Erythroblast (primary cell): ENCODE data around the gene ISCA1.
"Not testable (repeated sequence)": the region's sequence is repeated elsewhere in the genome, so short reads cannot be mapped to it uniquely, and the experiment has no call there.

Experiments
- DNase-seq, 2 experiments: peaks; one replicate each; lab custom pipeline; 2025; lab: John Stamatoyannopoulos, UW
- GATA1 ChIP-seq: IDR thresholded peaks from 2 replicates; pipeline ENCODE4 v1.6.1; 2011; ENCODE audit warnings: low read depth, mild to moderate bottlenecking, control low read depth, low read length, moderate library complexity
- POLR2A ChIP-seq: IDR thresholded peaks from 2 replicates; pipeline ENCODE4 v1.6.1; 2011; ENCODE audit warnings: mild to moderate bottlenecking, low read length

The ISCA1 gene

DNA sequence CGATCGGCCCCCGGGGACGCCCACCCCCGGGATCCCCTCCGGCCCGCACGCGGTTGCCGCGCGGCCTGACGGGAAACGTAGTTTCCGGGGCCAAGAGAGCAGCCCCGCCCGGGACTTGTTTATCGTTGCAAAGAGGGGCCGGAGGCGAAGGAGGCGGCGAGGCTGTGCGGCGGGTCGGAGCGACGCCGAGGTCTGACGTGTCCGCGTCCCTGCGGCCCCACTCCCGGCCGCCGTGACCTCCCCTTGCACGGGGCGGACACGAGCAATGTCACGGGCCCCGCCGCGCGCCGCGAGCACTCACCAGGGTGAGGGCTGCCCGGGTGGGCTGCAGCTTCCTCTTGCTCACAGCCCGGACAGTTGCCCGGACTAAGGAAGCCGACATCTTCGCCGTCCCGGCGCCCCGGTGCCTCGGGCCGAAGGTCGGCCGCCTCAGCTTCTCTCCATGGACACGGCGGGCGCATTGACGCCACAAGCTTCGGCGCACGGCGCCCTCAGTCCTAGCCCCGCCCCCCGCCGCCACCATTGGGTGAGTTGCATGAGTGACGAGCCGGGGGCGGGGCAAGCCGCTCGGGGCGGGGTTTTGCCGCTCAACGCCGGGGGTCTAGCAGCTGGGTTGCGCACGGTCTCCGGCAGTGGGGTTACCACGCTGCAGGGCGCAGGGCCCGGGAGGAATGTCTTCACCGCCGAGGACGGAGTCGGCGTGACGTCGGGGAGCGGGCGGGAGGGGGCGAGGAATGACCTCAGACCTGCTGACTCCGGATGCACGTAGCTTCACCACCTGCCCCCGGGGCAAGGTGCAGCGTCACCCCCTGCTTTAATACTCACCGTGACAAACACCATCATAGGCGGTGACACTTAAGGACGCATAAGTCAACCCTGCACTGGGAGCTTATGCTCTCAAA is at the start of gene ISCA1:
TSS of gene ISCA1 (minus strand) at position 462 of the 902 bp plus-strand sequence. CDS start at position 382, 80 bp downstream.
- TF ChIP-seq GATA1 (no peak), POLR2A (peak; percentile 93)
- DNase-seq: peak; percentile 97 to 98

DNA sequence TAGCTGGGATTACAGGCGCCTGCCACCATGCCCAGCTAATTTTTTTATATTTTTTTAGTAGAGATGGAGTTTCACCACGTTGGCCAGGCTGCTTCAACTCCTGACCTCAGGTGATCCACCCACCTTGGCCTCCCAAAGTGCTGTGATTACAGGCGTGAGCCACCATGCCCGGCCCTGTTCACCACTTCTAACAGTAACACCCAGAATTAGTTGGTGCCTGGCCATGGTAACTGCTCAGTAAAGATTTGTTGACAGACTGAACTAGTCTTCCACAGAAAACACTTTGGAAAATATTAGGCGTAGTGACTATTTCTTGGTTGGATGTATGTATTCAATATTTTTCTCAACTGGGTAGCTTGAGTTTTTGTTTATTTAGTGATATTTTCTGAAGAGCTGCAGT is 47.8 kb upstream of the ISCA1 start:
- DNase-seq: no peak
- TF ChIP-seq POLR2A (no peak), GATA1 (no peak)

GRCh38 chr9:86329649-86330048 is 47.3 kb upstream of the ISCA1 start:
- TF ChIP-seq GATA1: no peak
- no peak for TF ChIP-seq POLR2A
- no peak for DNase-seq

GRCh38 chr9:86328156-86328555 is 45.8 kb upstream of the ISCA1 start:
- TF ChIP-seq GATA1: no peak
- no peak for TF ChIP-seq POLR2A
- no peak for DNase-seq

DNA sequence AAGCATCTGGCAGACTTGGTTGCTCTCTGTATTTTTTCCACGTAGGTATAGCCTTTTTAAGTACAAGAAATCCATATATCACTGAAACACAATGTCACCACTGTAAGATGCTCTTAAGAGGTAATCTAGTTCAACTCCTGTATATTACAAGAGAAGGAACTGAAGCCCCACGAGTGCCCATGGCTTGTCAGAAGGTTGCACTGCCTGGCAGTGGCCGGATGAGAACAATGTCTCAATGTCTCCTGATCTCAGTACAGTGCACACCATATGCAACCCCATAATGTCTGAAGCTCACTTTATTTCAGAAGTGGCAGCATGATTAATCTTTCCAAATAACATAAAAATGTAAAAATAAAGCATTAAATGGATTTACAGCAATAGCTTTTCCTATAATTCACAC is 44.2 kb upstream of the ISCA1 start:
- no peak for DNase-seq
- TF ChIP-seq POLR2A: no peak
- no peak for TF ChIP-seq GATA1

- DNase-seq: no peak
- no peak for TF ChIP-seq GATA1
- TF ChIP-seq POLR2A: no peak
Measured at GRCh38 chr9:86324901-86325300, 42.6 kb upstream of the ISCA1 start.

DNA sequence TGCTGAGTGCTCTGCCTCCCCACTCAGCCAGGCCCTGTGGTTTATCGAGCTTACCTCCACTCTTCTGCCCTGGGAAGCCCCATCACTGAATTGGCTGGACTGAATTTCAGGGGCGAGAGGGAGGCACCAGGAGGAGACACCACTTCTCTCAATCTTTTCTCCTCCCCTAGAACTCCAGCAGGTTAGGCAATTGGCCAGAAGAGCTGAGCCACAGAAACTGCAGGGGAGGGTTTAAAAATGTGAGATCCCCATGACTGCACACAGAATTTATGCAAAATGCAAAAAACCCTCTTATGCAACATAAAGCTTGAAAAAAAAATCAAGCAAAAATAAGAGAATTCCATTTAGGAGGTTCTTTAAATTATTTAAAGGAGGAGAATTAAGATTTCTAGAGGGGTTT is 42.0 kb upstream of the ISCA1 start:
- TF ChIP-seq POLR2A (no peak), GATA1 (no peak)
- DNase-seq: no peak

- no peak for TF ChIP-seq GATA1
- TF ChIP-seq POLR2A: no peak
- peak in 1 of 2 experiments; percentile 24 for DNase-seq
Measured at GRCh38 chr9:86322973-86323644, 40.8 kb upstream of the ISCA1 start.

DNA sequence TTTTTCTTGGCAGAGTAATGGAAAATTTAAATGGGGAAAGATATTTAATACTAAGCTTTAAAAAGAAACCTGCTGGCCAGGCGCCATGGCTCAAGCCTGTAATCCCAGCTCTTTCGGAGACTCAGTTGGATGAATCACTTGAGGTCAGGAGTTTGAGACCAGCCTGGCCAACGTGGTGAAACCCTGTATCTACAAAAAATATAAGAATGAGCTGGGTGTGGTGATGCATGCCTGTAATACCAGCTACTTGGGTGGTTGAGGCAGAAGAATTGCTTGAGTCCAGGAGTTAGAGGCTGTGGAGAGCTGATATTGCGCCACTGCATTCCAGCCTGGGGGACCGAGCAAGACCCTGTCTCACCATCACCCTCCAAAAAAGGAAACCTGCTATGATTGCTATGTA is 39.0 kb upstream of the ISCA1 start:
- DNase-seq: no peak
- no peak for TF ChIP-seq POLR2A
- TF ChIP-seq GATA1: no peak

GRCh38 chr9:86318187-86318586 is 35.8 kb upstream of the ISCA1 start:
- no peak for DNase-seq
- TF ChIP-seq GATA1 (no peak), POLR2A (no peak)

GRCh38 chr9:86315078-86315477 is 32.7 kb upstream of the ISCA1 start:
- DNase-seq: no peak
- TF ChIP-seq GATA1: no peak
- no peak for TF ChIP-seq POLR2A

DNA sequence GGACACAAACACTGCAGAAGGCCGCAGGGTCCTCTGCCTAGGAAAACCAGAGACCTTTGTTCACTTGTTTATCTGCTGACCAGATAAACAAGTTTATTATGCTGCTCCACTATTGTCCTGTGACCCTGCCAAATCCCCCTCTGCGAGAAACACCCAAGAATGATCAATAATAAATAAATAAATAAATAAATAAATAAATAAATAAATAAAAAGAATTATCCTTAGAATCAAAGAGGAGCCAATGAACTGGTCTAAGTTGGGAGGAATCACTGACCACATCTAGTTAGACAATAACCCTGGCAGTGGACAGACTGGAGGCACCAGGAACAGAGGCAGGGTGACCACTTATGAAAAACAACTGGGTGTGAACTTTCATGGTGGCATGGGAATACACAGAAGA is 30.6 kb upstream of the ISCA1 start:
- not testable (repeated sequence) for DNase-seq

- no peak for TF ChIP-seq GATA1
- TF ChIP-seq POLR2A: no peak
- DNase-seq: no peak
Measured at GRCh38 chr9:86308687-86309086, 26.3 kb upstream of the ISCA1 start.

DNA sequence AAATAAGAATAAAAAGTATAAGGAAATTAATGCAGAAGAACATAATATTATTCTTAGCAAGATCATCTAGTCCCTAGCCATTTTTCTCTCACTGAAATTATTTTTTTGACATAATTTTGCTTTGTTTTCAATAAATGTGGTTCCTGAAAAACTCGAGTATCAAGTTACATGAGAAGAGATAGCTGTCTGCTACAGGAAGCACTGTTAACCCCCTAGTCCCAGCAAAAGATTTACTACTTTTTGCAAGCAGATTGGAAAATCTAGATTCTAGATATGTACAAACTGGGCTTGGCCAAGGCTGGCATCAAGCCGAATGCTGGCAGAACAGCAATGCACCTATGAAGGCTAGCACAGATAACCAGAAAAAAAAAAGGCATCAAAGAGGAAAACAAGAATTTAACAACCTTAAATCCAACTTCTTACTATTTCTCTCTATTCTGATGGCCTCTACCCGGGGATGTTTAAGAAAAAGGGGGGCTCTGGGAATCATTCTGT is 21.9 kb upstream of the ISCA1 start:
- no peak for TF ChIP-seq GATA1
- no peak for TF ChIP-seq POLR2A
- DNase-seq: no peak
